Upper lobe of left lung (tissue), 4 donors: Measurements from ENCODE around the gene CRY1.

Experiments used
- EP300 ChIP-seq, 4 donors: sonication (generic); formaldehyde crosslinking; IDR thresholded peaks; one replicate each; pipeline ENCODE4 v1.5.1; 2017; ENCODE audit warnings: antibody characterized with exemption in 4 of 4, control low read depth in 2 of 4
- POLR2A ChIP-seq, 4 donors: fragments of 450-650 bp; IDR thresholded peaks; one replicate each; pipeline ENCODE4 v1.5.1; 2016 to 2017; ENCODE audit warnings: antibody characterized with exemption in 4 of 4, mild to moderate bottlenecking in 2 of 4
- POLR2AphosphoS5 ChIP-seq, 2 donors: sonication (generic); formaldehyde crosslinking; IDR thresholded peaks; one replicate each; pipeline ENCODE4 v1.5.1; 2017; ENCODE audit warnings: antibody characterized with exemption in 2 of 2
- TF ChIP-seq, protein P1 (sequence below), 6 experiments: fragments of 450-650 bp in 4 of 6; fragments of 200-600 bp in 2 of 6; sonication (generic) in 2 of 6; IDR thresholded peaks; one replicate each; pipeline ENCODE4 v1.5.1; 2016 to 2019; ENCODE audit warnings: antibody characterized with exemption in 6 of 6

DNA sequence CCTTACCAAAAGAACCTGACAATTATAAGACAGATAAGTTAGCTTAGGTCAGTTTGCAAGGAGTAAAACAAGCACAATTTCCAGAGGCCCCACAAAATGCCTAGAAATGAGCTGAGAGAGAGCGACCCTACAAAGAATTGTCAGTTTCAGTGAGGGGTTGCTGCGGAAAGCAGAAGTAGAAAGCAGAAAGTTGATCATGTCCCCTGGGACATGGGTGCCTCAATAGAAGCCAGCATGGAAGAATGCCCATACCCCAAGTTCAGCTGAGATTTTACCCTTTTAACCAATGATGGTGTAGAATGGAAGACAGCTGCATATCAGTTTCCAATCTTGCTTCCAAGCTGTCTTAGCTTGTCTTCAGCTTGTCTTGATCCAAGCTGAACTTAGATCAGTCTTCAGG is 21.8 kb upstream of the CRY1 start:
- TF ChIP-seq POLR2AphosphoS5 (IDR thresholded peaks at IDR 0.05) = no peak
- TF ChIP-seq, protein P1, sequence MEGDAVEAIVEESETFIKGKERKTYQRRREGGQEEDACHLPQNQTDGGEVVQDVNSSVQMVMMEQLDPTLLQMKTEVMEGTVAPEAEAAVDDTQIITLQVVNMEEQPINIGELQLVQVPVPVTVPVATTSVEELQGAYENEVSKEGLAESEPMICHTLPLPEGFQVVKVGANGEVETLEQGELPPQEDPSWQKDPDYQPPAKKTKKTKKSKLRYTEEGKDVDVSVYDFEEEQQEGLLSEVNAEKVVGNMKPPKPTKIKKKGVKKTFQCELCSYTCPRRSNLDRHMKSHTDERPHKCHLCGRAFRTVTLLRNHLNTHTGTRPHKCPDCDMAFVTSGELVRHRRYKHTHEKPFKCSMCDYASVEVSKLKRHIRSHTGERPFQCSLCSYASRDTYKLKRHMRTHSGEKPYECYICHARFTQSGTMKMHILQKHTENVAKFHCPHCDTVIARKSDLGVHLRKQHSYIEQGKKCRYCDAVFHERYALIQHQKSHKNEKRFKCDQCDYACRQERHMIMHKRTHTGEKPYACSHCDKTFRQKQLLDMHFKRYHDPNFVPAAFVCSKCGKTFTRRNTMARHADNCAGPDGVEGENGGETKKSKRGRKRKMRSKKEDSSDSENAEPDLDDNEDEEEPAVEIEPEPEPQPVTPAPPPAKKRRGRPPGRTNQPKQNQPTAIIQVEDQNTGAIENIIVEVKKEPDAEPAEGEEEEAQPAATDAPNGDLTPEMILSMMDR (IDR thresholded peaks at IDR 0.05) = no peak
- TF ChIP-seq POLR2A (IDR thresholded peaks at IDR 0.05) = no peak
- no peak for TF ChIP-seq EP300 (IDR thresholded peaks at IDR 0.05)
